GM08714 (cell line): ENCODE data around the gene PRDM15.

Experiments
- H3K4me3 ChIP-seq: fragments of 200-500 bp; sonication (Bioruptor generic); 2 replicates; pipeline ENCODE4 v1.5.1; 2014; ENCODE audit warnings: mild to moderate bottlenecking, low read length, inconsistent platforms
- ZNF274 ChIP-seq: IDR thresholded peaks from 2 replicates; pipeline ENCODE4 v1.6.1; 2012; ENCODE audit warnings: mild to moderate bottlenecking, low read depth, low read length

The PRDM15 gene

DNA sequence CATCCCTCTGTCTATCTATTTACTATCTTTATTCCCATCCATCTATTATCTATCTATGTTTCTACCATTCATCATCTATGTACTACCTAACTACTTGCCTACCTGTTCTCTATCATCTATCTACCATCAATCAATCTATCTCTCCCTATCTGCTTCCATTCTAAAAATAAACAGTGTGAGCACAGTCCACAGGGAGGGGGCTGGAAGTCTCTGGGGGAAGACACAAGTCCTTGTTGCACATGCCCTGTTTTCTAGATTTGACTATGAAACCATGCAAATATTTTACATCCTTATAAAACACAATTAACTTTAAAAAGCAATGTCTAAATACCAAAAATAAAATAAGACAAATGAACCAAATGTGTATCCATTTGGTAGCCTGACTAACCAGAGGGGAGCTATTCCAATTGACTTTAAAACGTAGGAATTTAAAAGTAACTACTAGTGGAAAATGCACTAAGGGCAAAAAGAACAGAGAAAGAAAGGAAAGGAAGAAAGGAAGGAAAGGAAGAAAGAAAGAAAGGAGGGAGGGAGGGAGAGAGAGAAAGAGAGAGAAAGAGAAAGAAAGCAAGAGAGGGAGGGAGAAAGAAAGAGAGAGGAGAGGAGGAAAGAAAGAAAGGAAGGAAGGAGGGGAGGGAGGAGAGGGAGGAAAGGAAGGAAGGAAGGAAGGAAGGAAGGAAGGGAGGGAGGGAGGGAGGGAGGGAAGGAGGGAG is 98.7 kb downstream of the PRDM15 start:
- TF ChIP-seq ZNF274 = no peak
- no peak overlapping the region for H3K4me3 ChIP-seq

DNA sequence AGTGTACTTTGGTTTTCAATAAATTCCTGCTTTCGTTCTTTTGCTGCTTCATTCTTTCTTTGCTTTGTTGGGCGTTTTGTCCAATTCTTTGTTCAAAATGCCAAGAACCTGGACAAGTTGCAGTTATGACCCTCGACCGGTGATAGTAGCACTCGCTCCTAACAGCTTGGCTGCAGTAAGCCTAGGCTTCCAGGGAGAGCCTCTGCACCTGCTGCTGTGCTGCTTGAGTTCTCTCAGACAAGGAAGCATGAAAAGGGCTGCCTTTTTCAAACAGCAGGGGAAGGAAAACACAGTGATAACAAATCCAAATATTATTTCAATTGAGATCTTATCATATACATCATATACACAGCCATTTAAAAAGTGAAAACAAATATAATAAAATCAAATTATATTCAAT is 99.5 kb downstream of the PRDM15 start:
- TF ChIP-seq ZNF274 = no peak
- H3K4me3 ChIP-seq = no peak overlapping the region

DNA sequence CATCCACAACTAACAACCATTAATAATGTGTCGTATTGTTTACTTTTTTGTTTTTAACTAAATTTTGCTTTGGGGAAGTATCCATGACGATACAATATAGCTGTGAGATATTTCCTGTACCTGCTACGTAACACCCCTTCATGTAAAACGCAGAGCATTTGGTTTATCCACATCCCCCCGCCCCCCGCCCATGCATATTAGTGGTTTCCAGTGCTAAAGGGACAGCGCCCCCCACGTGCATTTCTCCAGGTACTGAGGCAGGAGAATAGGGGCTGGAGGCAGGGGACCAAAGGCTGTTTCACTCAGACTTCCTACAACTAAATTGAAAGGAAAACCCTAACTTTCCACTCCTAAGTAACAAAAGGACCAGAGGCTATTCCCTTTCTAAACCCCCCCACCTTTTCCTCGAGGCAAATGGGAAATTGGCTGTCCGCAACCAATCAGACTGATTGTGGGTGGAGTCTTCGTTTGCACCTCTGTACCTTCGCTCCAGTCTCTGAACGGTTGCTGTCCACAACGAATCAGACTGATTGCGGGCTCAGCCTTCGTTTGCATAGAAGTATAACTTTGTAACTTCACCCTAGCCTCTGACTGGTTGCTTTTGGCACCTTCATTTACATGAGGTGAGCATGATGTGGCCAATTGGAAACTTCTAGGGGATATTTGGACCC is 100.1 kb downstream of the PRDM15 start:
- TF ChIP-seq ZNF274 = no peak
- H3K4me3 ChIP-seq = no peak overlapping the region

DNA sequence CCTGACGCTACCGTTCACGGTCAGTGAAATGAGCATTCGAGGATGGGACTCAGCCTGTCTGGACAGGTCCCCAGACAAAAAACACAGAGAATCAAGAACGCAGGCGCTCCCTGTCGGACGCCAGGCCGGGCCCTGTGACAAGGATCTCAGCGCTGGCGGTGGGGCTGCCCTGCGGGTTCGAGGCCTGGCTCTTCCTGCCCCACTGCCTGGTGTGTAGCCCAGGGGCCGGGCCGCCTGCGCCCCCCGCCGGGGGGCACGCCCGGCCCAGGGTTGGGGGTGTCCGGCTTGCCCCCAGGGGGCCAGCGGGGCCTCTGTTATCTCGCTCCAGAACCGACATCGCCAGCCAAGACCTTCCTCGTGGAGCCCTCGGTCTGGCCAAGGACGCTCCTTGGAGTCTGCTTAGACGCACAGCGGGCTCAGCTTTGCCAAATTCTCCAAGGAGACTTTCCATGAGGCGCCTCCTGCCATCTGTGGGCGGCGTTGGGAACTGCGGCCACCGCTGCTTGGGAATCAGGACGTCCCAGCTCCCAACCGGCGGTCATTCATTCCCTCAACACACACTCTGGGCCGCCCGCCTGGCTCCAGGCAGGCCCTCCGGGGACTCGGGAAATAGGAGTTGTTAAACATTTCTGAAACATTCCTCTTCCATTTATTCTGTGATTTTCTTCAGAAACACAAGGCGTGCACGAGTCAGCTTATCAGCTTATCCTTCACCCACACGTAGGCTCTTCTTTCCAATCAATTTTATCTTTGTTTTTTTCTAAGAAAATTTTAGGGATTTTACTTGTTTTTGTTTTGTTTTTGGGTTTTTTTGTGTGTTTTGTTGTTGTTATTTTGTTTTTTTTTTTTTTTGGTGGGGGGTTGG is 101.0 kb downstream of the PRDM15 start:
- H3K4me3 ChIP-seq = no peak overlapping the region
- TF ChIP-seq ZNF274 = no peak

DNA sequence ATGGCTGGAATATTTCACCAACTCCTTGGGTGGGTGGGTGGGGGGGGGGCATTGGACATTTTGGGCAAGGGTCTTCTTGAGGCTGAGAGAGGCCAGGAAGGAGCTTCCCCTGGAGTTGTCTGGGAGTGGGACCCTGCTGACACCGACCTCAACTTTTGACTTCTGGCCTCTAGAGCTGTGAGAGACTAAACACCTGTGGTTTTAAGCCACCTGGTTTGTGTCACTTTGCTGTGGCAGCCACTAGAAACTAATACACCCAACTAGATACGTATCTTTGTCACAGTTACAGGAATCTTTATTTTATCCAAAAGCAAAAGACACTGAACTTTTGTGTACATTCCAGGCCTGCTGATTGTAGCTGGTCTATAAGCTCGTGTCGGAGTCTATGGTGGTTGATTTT is 102.4 kb downstream of the PRDM15 start:
- H3K4me3 ChIP-seq = no peak overlapping the region
- TF ChIP-seq ZNF274 = no peak

DNA sequence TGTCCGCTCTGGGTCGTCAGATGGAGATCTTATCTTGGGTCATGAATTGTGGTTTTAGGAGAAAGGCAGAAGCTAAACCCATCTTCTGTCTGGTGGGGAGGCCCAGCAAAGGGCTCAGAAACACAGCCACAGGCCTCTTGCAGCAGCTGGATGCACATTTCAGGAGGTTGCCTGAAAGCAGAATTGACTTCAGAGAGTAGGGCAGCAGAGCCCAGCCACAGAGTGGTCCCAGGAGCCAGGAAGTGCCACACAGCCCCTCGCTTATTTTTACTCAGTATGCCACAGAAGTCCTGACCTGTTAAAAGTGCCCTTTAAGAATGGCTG is 104.0 kb downstream of the PRDM15 start:
- no peak for TF ChIP-seq ZNF274
- no peak overlapping the region for H3K4me3 ChIP-seq

DNA sequence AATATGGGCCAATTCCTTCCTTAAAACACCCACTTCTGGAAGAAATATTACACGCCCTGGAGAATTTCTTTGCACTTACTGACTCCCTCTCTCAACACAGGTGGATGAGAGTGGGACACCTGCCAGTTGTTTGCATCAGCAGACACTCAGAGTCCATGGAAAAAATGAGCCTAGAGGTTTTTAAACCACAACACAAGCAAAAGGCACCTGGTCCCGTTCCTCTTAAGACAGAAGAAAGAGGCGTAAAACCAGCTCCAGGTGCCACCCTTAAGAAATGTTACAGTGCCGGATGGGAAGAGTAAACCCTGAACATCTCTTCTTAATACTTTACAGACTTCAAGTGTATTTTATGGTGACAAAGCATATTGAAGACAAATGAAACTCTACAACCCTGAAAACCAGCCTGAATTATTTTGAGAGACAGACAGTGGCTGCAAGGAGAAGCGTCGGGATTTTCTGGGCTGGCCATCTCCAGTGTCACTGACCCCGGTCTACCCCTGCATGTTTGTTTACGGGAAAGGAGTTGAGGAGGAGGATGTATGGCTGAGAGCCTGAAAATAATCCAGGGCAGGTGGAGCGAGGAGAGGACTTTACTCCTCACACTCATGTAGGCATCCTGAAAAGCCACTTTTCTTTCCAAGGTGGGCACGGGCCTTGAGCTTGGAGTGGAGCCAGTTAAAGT is 104.5 kb downstream of the PRDM15 start:
- H3K4me3 ChIP-seq = no peak overlapping the region
- no peak for TF ChIP-seq ZNF274

DNA sequence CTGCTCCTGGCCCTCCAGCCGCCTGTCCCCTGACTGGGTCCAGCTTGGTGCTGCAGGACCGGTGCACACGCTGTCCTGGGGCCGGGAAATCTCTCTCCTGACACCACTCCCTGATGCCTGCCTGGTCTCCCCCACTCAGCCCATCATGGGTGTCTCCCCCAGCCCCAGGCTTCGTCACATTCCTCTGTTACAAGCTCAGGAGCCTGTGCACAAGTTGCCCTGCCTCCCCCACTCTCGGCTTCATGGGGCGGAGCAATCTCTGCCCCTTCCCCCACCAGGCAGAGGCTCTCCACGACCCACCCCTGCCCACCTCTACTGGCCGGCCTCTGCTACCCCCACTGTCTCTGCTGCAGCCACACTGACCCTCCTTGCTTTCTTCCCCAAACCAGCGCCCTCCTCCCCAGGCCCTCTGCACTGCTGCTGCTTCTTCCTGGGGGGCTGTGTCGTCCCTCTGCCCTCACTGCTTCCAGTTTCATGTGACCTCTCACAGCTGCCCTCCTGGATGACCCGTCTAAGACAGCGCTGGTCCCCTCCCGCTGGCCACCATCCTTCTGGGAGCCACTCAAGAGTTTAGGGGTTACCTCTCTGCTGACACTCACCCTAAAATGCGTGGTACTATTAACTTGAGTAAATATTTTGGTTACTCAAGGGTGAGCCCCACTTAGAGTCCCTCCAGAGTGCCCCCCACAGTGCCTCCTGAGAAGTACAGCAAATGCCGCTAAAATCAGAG is 106.6 kb downstream of the PRDM15 start:
- H3K4me3 ChIP-seq = no peak overlapping the region
- no peak for TF ChIP-seq ZNF274

DNA sequence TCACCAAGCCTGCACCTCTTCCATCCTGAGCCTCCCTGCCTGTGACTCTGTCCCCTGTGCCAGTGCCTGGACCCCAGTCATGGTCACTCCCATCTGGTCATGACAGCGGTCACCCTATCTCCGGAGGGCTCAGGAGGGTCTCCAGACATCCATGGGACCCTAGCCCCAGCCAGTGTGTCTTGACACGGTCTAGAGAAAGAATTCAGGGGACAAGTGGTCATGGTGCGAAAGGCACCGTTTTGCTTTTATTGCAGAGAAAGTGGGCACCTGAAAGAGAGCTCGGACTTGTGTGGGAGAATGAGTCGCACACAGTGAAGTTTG is 107.6 kb downstream of the PRDM15 start:
- H3K4me3 ChIP-seq = no peak overlapping the region
- no peak for TF ChIP-seq ZNF274

DNA sequence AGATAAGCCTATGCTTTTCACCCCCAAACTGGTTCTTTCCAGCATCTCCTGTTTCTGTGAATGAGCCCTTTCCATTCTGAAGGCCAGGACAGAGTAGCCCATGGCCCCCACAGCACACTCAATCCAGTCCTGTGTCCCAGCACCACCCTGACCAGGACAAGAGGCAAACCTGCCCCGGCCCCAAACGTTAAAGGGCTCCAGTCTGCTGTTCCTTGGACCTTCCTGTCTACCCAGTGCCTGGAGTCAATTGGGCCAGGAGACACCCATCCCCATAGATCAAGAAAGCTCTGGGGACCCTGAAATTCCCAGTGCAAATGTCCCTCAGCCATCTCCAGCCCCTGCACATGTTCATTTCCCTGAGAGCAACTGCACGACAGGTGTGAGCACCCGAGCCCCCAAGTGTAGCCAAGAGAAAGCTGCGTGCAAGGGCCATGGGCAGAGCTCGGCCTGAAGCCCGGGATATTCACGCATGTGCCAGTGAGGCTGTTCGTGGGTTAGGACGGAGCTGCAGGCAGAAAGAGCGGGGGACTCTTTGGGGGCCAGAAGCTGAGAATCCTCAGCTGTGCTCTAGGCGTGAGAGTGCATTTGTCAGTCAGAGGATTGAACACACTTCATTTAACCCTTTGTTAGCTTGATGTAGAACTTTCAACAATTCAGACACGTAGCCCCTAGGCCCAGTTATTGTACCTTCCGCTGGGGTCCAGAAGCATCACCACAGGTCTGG is 108.1 kb downstream of the PRDM15 start:
- H3K4me3 ChIP-seq = no peak overlapping the region
- no peak for TF ChIP-seq ZNF274

DNA sequence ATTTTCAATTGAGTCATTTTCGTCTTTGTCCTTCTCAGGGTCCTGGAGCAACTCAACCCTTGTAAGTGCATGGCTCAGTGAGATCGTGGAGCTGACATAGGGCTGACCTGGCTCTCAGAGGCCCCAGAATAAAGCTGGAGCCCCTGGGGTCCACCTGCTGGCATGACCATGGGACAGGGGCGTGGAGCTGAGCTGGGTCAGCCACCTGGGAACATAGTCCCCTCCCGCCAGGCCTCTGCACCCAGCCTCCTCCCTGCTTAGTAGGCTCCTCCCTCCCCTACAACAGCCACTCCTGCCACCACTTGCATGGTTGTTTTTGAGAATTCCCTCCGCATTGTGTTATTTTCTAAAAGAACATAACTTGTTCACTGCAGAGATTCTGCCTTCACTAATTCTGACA is 109.2 kb downstream of the PRDM15 start:
- no peak overlapping the region for H3K4me3 ChIP-seq

DNA sequence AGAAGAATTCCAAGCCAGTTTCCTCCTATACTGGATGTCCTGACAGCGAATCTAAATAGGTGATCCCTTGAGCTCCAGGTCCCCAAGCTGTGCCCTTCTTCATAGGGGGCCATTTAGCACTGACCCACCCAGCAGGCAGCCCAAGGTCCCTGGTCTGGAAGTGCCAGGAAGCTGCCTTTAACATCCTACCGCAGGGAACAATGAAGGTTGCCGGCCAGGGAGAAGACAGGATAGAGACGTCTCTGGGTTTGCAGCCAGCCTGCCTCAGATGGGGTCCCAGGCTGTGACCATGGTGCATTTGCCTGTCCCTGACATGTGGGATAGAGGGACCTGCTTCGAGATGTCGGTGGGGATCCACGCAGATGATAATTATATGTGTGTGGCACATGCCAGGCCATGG is 109.6 kb downstream of the PRDM15 start:
- no peak for TF ChIP-seq ZNF274
- H3K4me3 ChIP-seq = no peak overlapping the region

More for the DNA sequence above, 109.2 kb downstream of the PRDM15 start:
- no peak for TF ChIP-seq ZNF274

DNA sequence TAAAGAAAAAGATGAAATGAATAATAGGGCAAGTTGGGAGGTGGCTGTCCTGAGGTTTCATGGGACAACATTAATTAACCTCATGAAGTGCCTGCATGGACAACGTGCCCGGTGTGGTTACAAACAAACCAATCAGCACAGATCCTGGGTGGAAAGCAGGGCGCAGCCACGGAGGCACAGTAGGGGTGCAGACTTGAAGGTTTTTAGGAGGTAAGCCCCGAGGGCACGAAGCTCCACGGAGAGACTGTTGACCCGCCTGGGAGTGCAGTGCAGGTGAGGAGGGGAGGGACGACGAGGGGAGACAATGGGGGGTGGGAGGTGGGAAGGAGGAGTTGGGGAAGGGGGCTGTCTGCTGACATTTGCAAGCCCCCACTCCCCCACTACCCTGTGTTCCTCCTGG is 110.0 kb downstream of the PRDM15 start:
- no peak overlapping the region for H3K4me3 ChIP-seq
- no peak for TF ChIP-seq ZNF274
